ENCODE measurements around the gene CTNNB1. TPM values are rescaled to one million over a fixed set of nuclear protein-coding genes. Genes with fewer than 3 reads are reported as not detected.

The CTNNB1 gene
- total RNA-seq, 1 donor from 2014 or later, result 1,006 TPM

GRCh38 chr3:41163006-41163405, 36.3 kb upstream of the CTNNB1 start:
- Histone ChIP-seq H3K36me3 (ENCODE audit: control insufficient read depth, insufficient read depth, low read length) (no peaks in the 10 kb centered on the region), H3K27me3 (ENCODE audit: control insufficient read depth, insufficient read depth, low read length) (no peaks in the 10 kb centered on the region), H3K4me3 (ENCODE audit: low read depth, low read length) (no peak overlapping the region)
- TF ChIP-seq CTCF (IDR thresholded peaks at IDR 0.05; ENCODE audit: insufficient read depth, low read length, severe bottlenecking), result no peak
- DNase-seq (ENCODE audit: low read depth), result no peak
- peak; percentile 73 for FAIRE-seq

- no peaks in the 10 kb centered on the region for H3K36me3 ChIP-seq (ENCODE audit: control insufficient read depth, insufficient read depth, low read length)
- H3K4me3 ChIP-seq (ENCODE audit: low read depth, low read length), result no peak overlapping the region
- DNase-seq (ENCODE audit: low read depth) (no peak), FAIRE-seq (no peak)
- no peak for TF ChIP-seq CTCF (IDR thresholded peaks at IDR 0.05; ENCODE audit: insufficient read depth, low read length, severe bottlenecking)
- H3K27me3 ChIP-seq (ENCODE audit: control insufficient read depth, insufficient read depth, low read length), result no peaks in the 10 kb centered on the region
These were observed 35.9 kb upstream of the CTNNB1 start for GRCh38 chr3:41163421-41163820.

- no peak for TF ChIP-seq CTCF (IDR thresholded peaks at IDR 0.05; ENCODE audit: insufficient read depth, low read length, severe bottlenecking)
- DNase-seq (ENCODE audit: low read depth) (no peak), FAIRE-seq (no peak)
- Histone ChIP-seq H3K36me3 (ENCODE audit: control insufficient read depth, insufficient read depth, low read length) (no peaks in the 10 kb centered on the region), H3K4me3 (ENCODE audit: low read depth, low read length) (no peak overlapping the region), H3K27me3 (ENCODE audit: control insufficient read depth, insufficient read depth, low read length) (no peaks in the 10 kb centered on the region)
These were observed 34.5 kb upstream of the CTNNB1 start for GRCh38 chr3:41164777-41165176.

GRCh38 chr3:41167722-41168497, 31.4 kb upstream of the CTNNB1 start:
- Histone ChIP-seq H3K27me3 (ENCODE audit: control insufficient read depth, insufficient read depth, low read length) (no peaks in the 10 kb centered on the region), H3K36me3 (ENCODE audit: control insufficient read depth, insufficient read depth, low read length) (no peaks in the 10 kb centered on the region), H3K4me3 (ENCODE audit: low read depth, low read length) (no peak overlapping the region)
- TF ChIP-seq CTCF (IDR thresholded peaks at IDR 0.05; ENCODE audit: insufficient read depth, low read length, severe bottlenecking), result no peak
- FAIRE-seq (peak; percentile 68), DNase-seq (ENCODE audit: low read depth) (no peak)

- TF ChIP-seq CTCF (IDR thresholded peaks at IDR 0.05; ENCODE audit: insufficient read depth, low read length, severe bottlenecking), result no peak
- no peak overlapping the region for H3K4me3 ChIP-seq (ENCODE audit: low read depth, low read length)
- peak; percentile 17 for DNase-seq (ENCODE audit: low read depth)
- H3K27me3 ChIP-seq (ENCODE audit: control insufficient read depth, insufficient read depth, low read length), result no peaks in the 10 kb centered on the region
- no peak for FAIRE-seq
- H3K36me3 ChIP-seq (ENCODE audit: control insufficient read depth, insufficient read depth, low read length), result no peaks in the 10 kb centered on the region
These were observed 30.3 kb upstream of the CTNNB1 start for GRCh38 chr3:41169023-41169422.

All from bronchial epithelial cell (primary cell).